Fibroblast of lung (primary cell): ENCODE data around the gene DNM3.

Experiments
- CTCF ChIP-seq, 2 donors: IDR thresholded peaks in 1 of 2; conservative IDR thresholded peaks in 1 of 2; 1 replicate in 1 of 2; 2 replicates in 1 of 2; pipeline ENCODE4 v1.5.1; 2011 to 2012; ENCODE audit warnings: low read length in 2 of 2, control low read depth in 1 of 2, inconsistent platforms in 1 of 2, low read depth in 1 of 2, mild to moderate bottlenecking in 1 of 2
- EZH2 ChIP-seq: IDR thresholded peaks from 2 replicates; pipeline ENCODE4 v1.5.1; 2012; ENCODE audit warnings: low read length, control low read depth, mild to moderate bottlenecking; ENCODE audit errors: missing control alignments

GRCh38 chr1:172147541-172147940 is 306.2 kb downstream of the DNM3 start:
- TF ChIP-seq CTCF (conservative IDR thresholded peaks at IDR 0.05 in 1 of 2, IDR thresholded peaks at IDR 0.05 in 1 of 2; ENCODE audit: low read depth in 1 of 2, low read length in 2 of 2) (no peak), EZH2 (no peak)
